ENCODE data around the gene SHISA9. TPM values are rescaled to one million over a fixed set of nuclear protein-coding genes. Genes with fewer than 3 reads are reported as not detected.
"Not testable (repeated sequence)": the region's sequence is repeated elsewhere in the genome, so short reads cannot be mapped to it uniquely, and the experiment has no call there.

Gene SHISA9
- total RNA-seq, result under 1 TPM in 1 of 4 donors, not detected in 3; 0.19 TPM

DNA sequence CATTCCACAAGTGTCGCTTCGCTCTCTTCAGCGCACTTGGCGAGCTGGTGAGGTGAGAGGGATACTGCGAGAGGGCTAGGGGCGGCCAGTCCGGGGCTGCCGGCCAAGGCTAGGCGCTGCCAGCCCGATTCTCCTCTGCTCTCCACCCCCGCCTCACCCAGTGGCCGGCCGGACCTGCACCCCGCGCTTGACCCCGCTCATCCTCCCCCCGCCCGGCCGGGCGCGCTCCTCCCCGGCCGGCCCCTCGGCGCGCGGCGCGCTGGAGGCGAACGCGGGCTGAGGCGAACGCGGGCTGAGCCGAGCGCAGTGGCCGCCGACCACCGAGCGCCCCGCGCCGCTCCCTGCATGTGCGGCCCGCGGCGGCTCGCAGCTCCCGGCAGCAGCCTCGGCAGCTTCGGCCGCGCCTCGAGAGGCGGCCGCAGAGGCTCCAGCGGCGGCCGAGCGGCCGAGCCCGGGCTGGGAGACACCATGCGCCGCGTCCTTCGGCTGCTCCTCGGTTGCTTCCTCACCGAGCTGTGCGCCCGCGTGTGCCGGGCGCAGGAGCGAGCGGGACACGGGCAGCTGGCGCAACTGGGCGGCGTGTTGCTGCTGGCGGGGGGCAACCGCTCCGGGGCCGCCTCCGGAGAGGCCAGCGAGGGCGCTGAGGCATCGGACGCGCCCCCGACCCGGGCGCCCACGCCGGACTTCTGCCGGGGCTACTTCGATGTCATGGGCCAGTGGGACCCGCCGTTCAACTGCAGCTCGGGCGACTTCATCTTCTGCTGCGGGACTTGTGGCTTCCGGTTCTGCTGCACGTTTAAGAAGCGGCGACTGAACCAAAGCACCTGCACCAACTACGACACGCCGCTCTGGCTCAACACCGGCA, at the start of gene SHISA9:
Gene SHISA9, plus strand, starts transcription at position 2 of the 865 bp plus-strand sequence.
- no peak for TF ChIP-seq CTCF (IDR thresholded peaks at IDR 0.05)
- H3K4me3 ChIP-seq, result peak within 1 kb of the TSS in 3 of 4 donors; percentile 4 to 34 (median 30)
- H3K27me3 ChIP-seq, result peaks cover 4 to 97% (median 23%) of the 10 kb centered on the region in 4 donors
- peaks cover 5 to 34% (median 21%) of the 10 kb centered on the region in 3 donors for H3K4me1 ChIP-seq
- DNase-seq, result no peak
- 0 to 5% methylated on average over 8 of the region's 110 CpGs for WGBS, 2 donors
- no peak within 1 kb of the TSS for H3K27ac ChIP-seq
- H3K36me3 ChIP-seq, result no peaks in the 10 kb centered on the region
- intact Hi-C loops (cut with DNase I), result no loop called here
- H3K9me3 ChIP-seq, result no peaks in the 10 kb centered on the region

DNA sequence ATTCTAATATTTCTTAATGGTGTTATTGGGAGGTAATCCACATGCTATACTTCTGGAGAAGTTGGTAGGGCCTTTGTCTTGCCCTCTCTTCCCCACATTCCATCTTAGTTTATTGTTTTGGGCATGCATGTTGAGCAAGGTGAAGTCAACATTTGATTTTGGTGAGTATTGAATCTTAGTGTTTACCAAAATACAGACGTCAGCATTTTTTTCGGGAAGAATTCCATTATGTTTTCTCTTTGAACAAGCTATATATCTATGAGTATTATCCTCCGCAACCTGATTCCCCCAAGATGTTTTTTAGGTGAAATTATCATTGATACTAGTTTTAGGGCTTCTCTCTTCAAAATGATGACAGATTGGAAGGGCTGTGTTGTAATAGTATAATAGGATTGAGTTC, 47.4 kb upstream of the SHISA9 start:
- Histone ChIP-seq H3K9me3 (no peaks in the 10 kb centered on the region), H3K27me3 (no peaks in the 10 kb centered on the region), H3K4me3 (no peak overlapping the region), H3K36me3 (no peaks in the 10 kb centered on the region), H3K4me1 (no peaks in the 10 kb centered on the region), H3K27ac (no peak overlapping the region)
- 92 to 96% methylated on average over 2 to 3 of the region's 3 CpGs for WGBS, 2 donors
- DNase-seq, result no peak
- no peak for TF ChIP-seq POLR2A (IDR thresholded peaks at IDR 0.05)
- TF ChIP-seq CTCF (IDR thresholded peaks at IDR 0.05), result no peak
- intact Hi-C loops (cut with DNase I), result no loop called here

- H3K4me3 ChIP-seq; H3K36me3 ChIP-seq; H3K9me3 ChIP-seq; DNase-seq; H3K4me1 ChIP-seq; H3K27me3 ChIP-seq; H3K27ac ChIP-seq; intact Hi-C loops (cut with DNase I): not testable (repeated sequence)
- 81 to 86% methylated on average over 2 of the region's 2 CpGs for WGBS, 2 donors
Measured at GRCh38 chr16:12857435-12857834, 44.0 kb upstream of the SHISA9 start.

DNA sequence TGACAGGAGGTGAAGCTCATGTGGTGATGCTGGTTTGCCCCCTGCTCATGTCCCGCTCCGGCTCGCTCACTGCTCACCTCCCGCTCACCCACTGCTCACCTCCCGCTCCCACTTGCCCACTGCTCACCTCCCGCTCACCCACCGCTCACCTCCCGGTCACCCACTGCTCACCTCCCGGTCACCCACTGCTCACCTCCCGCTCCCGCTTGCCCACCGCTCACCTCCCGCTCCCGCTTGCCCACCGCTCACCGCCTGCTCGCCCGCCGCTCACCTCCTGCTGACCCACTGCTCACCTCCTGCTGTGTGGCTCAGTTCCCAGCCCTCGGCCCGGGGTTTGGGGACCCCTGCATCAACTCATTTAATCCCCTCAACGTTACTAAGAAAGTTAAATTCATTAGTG, 39.1 kb upstream of the SHISA9 start:
- Histone ChIP-seq H3K4me3 (no peak overlapping the region), H3K9me3 (no peaks in the 10 kb centered on the region), H3K4me1 (no peaks in the 10 kb centered on the region), H3K36me3 (no peaks in the 10 kb centered on the region), H3K27me3 (no peaks in the 10 kb centered on the region), H3K27ac (no peak overlapping the region)
- intact Hi-C loops (cut with DNase I), result no loop called here
- no peak for TF ChIP-seq CTCF (IDR thresholded peaks at IDR 0.05)
- no peak for TF ChIP-seq POLR2A (IDR thresholded peaks at IDR 0.05)
- DNase-seq, result no peak
- WGBS, 2 donors, result 81 to 86% methylated on average over 21 of the region's 22 CpGs

- Histone ChIP-seq H3K9me3 (no peaks in the 10 kb centered on the region), H3K4me1 (no peaks in the 10 kb centered on the region), H3K27ac (no peak overlapping the region), H3K27me3 (no peaks in the 10 kb centered on the region), H3K4me3 (no peak overlapping the region), H3K36me3 (no peaks in the 10 kb centered on the region)
- TF ChIP-seq POLR2A (IDR thresholded peaks at IDR 0.05) (no peak), CTCF (IDR thresholded peaks at IDR 0.05) (no peak)
- DNase-seq, result no peak
- WGBS, 2 donors, result 76 to 80% methylated on average over 4 of the region's 5 CpGs
- intact Hi-C loops (cut with DNase I), result no loop called here
Measured at GRCh38 chr16:12862941-12863340, 38.5 kb upstream of the SHISA9 start.
